ENCODE measurements around the gene IGFALS.

The IGFALS gene

GRCh38 chr16:1759511-1759910 is 34.0 kb downstream of the IGFALS start:
- in situ Hi-C loops (cut with MboI; ENCODE audit: low pct_unique_long_range_greater_than_20kb, low sequenced_read_pairs, unreplicated experiment), result no loop called here
- DNase-seq (ENCODE audit: low spot score), result no peak
- TF ChIP-seq CTCF (IDR thresholded peaks at IDR 0.05; ENCODE audit: extremely low read depth, insufficient read depth, missing control alignments), result no peak

GRCh38 chr16:1758923-1759322 is 34.6 kb downstream of the IGFALS start:
- DNase-seq (ENCODE audit: low spot score), result no peak
- no peak for TF ChIP-seq CTCF (IDR thresholded peaks at IDR 0.05; ENCODE audit: extremely low read depth, insufficient read depth, missing control alignments)
- in situ Hi-C loops (cut with MboI; ENCODE audit: low pct_unique_long_range_greater_than_20kb, low sequenced_read_pairs, unreplicated experiment), result no loop called here

- TF ChIP-seq CTCF (IDR thresholded peaks at IDR 0.05; ENCODE audit: extremely low read depth, insufficient read depth, missing control alignments), result no peak
- no peak for DNase-seq (ENCODE audit: low spot score)
Observed at GRCh38 chr16:1757714-1758461, 35.6 kb downstream of the IGFALS start.

GRCh38 chr16:1754204-1754603 is 39.3 kb downstream of the IGFALS start:
- DNase-seq (ENCODE audit: low spot score), result no peak
- no peak for TF ChIP-seq CTCF (IDR thresholded peaks at IDR 0.05; ENCODE audit: extremely low read depth, insufficient read depth, missing control alignments)
- in situ Hi-C loops (cut with MboI; ENCODE audit: low pct_unique_long_range_greater_than_20kb, low sequenced_read_pairs, unreplicated experiment), result no loop called here

More at GRCh38 chr16:1757714-1758461, 35.6 kb downstream of the IGFALS start:
- in situ Hi-C loops (cut with MboI; ENCODE audit: low pct_unique_long_range_greater_than_20kb, low sequenced_read_pairs, unreplicated experiment), result no loop called here

- TF ChIP-seq CTCF (IDR thresholded peaks at IDR 0.05; ENCODE audit: extremely low read depth, insufficient read depth, missing control alignments), result no peak
- DNase-seq (ENCODE audit: low spot score), result no peak
- in situ Hi-C loops (cut with MboI; ENCODE audit: low pct_unique_long_range_greater_than_20kb, low sequenced_read_pairs, unreplicated experiment), result no loop called here
Observed at GRCh38 chr16:1752853-1753252, 40.7 kb downstream of the IGFALS start.

GRCh38 chr16:1751946-1752345 is 41.6 kb downstream of the IGFALS start:
- DNase-seq (ENCODE audit: low spot score), result no peak
- in situ Hi-C loops (cut with MboI; ENCODE audit: low pct_unique_long_range_greater_than_20kb, low sequenced_read_pairs, unreplicated experiment), result no loop called here
- TF ChIP-seq CTCF (IDR thresholded peaks at IDR 0.05; ENCODE audit: extremely low read depth, insufficient read depth, missing control alignments), result no peak
